GM12874 (cell line): Measurements from ENCODE around the gene RRAS.

Experiments
- CTCF ChIP-seq: IDR thresholded peaks from 2 replicates; pipeline ENCODE4 v1.5.1; 2011; ENCODE audit warnings: low read depth, mild to moderate bottlenecking, control low read depth, low read length, moderate library complexity; ENCODE audit not compliant: insufficient read depth

RRAS gene

GRCh38 chr19:49672131-49672919 is 32.4 kb upstream of the RRAS start:
- TF ChIP-seq CTCF, result peak; percentile 97

GRCh38 chr19:49669516-49669915 is 29.6 kb upstream of the RRAS start:
- TF ChIP-seq CTCF, result no peak

- no peak for TF ChIP-seq CTCF
Observed at GRCh38 chr19:49667473-49667872, 27.5 kb upstream of the RRAS start.

GRCh38 chr19:49666120-49666444 is 26.1 kb upstream of the RRAS start:
- no peak for TF ChIP-seq CTCF

GRCh38 chr19:49665351-49666119 is 25.6 kb upstream of the RRAS start, which contains the start of the genes BCL2L12 and IRF3:
BCL2L12 (plus strand) TSS chr19:49665933; CDS start chr19:49666693, 760 bp downstream.
IRF3 (minus strand) TSS chr19:49665857; CDS start chr19:49664838, 1,019 bp downstream.
- TF ChIP-seq CTCF, result no peak

GRCh38 chr19:49665036-49665350 is 25.1 kb upstream of the RRAS start:
- no peak for TF ChIP-seq CTCF

- TF ChIP-seq CTCF, result no peak
Observed at GRCh38 chr19:49664171-49665035, 24.5 kb upstream of the RRAS start.
